GM23248 (cell line): ENCODE data around the gene ZIC5. TPM values are rescaled to one million over a fixed set of nuclear protein-coding genes. Genes with fewer than 3 reads are reported as not detected.
A peak's percentile ranks its signal among the peaks of the same experiment; 100 is the strongest.

Source experiments
- DNase-seq: peaks from one replicate; pipeline ENCODE4 v3.0.0-alpha.2; 2015
- H2AFZ ChIP-seq: fragments of 200-600 bp; sonication (generic); 2 replicates; pipeline ENCODE4 v1.6.1; 2016; ENCODE audit warnings: antibody characterized with exemption
- H3F3A ChIP-seq: fragments of 200-600 bp; sonication (generic); 2 replicates; pipeline ENCODE4 v1.6.1; 2016; ENCODE audit warnings: mild to moderate bottlenecking, antibody characterized with exemption, mixed run types; ENCODE audit not compliant: insufficient read depth
- H3K27ac ChIP-seq: fragments of 200-600 bp; sonication (generic); 2 replicates; pipeline ENCODE4 v1.5.1; 2016; ENCODE audit warnings: mild to moderate bottlenecking
- H3K27me3 ChIP-seq: fragments of 200-600 bp; sonication (generic); replicated peaks from 2 replicates; pipeline ENCODE4 v1.6.1; 2016; ENCODE audit warnings: mild to moderate bottlenecking; ENCODE audit not compliant: insufficient read depth
- H3K36me3 ChIP-seq: fragments of 200-600 bp; sonication (generic); 2 replicates; pipeline ENCODE4 v1.6.1; 2016; ENCODE audit warnings: low read depth, mild to moderate bottlenecking
- H3K4me1 ChIP-seq: fragments of 200-600 bp; sonication (generic); 2 replicates; pipeline ENCODE4 v1.6.1; 2016; ENCODE audit warnings: mild to moderate bottlenecking; ENCODE audit not compliant: insufficient read depth
- H3K4me2 ChIP-seq: fragments of 200-600 bp; sonication (generic); one replicate; pipeline ENCODE4 v1.6.1; 2016; ENCODE audit warnings: mild to moderate bottlenecking; ENCODE audit not compliant: unreplicated experiment
- H3K4me3 ChIP-seq: fragments of 200-600 bp; sonication (generic); 2 replicates; pipeline ENCODE4 v1.5.1; 2016; ENCODE audit warnings: mild to moderate bottlenecking
- H3K79me2 ChIP-seq: fragments of 200-600 bp; sonication (generic); 2 replicates; pipeline ENCODE4 v1.6.1; 2016; ENCODE audit warnings: mild to moderate bottlenecking; ENCODE audit not compliant: insufficient read depth
- H3K9ac ChIP-seq: fragments of 200-600 bp; sonication (generic); 2 replicates; pipeline ENCODE4 v1.6.1; 2016; ENCODE audit warnings: mild to moderate bottlenecking
- H3K9me2 ChIP-seq: fragments of 200-600 bp; sonication (generic); 2 replicates; pipeline ENCODE4 v1.6.1; 2016; ENCODE audit warnings: mixed run types, mild to moderate bottlenecking, moderate library complexity; ENCODE audit not compliant: insufficient read depth
- H3K9me3 ChIP-seq: fragments of 200-600 bp; sonication (generic); one replicate; pipeline ENCODE4 v1.6.1; 2017; ENCODE audit warnings: low read depth
- H4K20me1 ChIP-seq: fragments of 200-600 bp; sonication (generic); 2 replicates; pipeline ENCODE4 v1.6.0; 2016; ENCODE audit not compliant: insufficient read depth
- EZH2 ChIP-seq: fragments of 200-600 bp; sonication (generic); IDR thresholded peaks from 2 replicates; pipeline ENCODE4 v1.6.1; 2018; ENCODE audit warnings: antibody characterized with exemption, mild to moderate bottlenecking; ENCODE audit not compliant: insufficient read depth, poor library complexity, severe bottlenecking
- EZH2phosphoT487 ChIP-seq: fragments of 200-600 bp; sonication (generic); IDR thresholded peaks from 2 replicates; pipeline ENCODE4 v1.6.1; 2018; ENCODE audit warnings: antibody characterized with exemption, moderate library complexity, mild to moderate bottlenecking, low read depth; ENCODE audit not compliant: insufficient read depth
- WGBS, 2 experiments: methylation state at CpG; one replicate each; pipeline ENCODE4 v1.1.6; 2015 to 2017; ENCODE audit warnings: low lambda C conversion rate in 2 of 2, low coverage in 1 of 2; ENCODE audit errors: missing lambda C conversion rate in 2 of 2; 5-methylcytosine and 5-hydroxymethylcytosine counted together
- in situ Hi-C: fragments of 300-500 bp; cut with MboI; formaldehyde crosslinking; loops from 2 replicates; pipeline ENCODE4 v1.15.0; 2020
- polyA plus RNA-seq: library from polyadenylated mRNA; unstranded; fragments of >200 nt; fragmentation: Nextera tagmentation; extraction: Ambion mirVana; gene quantifications from 2 replicates; pipeline ENCODE4 v1.2.1, GENCODE V29; 2016
- total RNA-seq: library from RNA; depleted of rRNA; stranded (reverse); fragments of >200 nt; shearing (Covaris generic); gene quantifications from 2 replicates; pipeline ENCODE4 v1.2.3, GENCODE V29; 2014

The ZIC5 gene
- total and polyA plus RNA-seq, 2 experiments from 2014 or later: not detected

DNA sequence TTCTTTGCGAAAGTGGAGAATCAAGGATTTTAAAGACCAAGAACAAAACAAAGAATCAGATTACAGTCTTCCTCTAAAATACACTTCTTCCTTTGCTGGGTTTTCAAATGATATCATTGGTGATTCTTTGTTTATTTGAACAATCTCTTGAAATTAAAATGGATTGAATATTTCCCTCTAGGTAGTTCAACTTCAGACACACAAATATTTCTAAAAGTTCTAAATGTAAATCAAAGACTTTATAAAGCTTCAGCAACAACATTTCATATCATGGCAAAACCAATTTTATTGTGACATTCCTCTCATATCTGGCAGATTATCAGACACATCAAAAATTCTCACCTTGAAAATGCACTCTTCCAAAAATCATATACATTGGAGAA is 23.1 kb upstream of the ZIC5 start:
- 0 out of 2 replicates have a peak, but pooled peaks cover 9% of the 10 kb centered on the region for H3F3A ChIP-seq
- DNase-seq: no peak
- no peaks in the 10 kb centered on the region for H3K79me2 ChIP-seq
- 75 to 85% methylated on average over 1 of the region's 1 CpG for WGBS, 2 experiments
- in situ Hi-C loops: no loop called here
- H2AFZ ChIP-seq: no peak overlapping the region
- H3K27ac ChIP-seq: no peak overlapping the region
- no peaks in the 10 kb centered on the region for H3K9me3 ChIP-seq
- H3K4me1 ChIP-seq: no peaks in the 10 kb centered on the region
- H4K20me1 ChIP-seq: no peaks in the 10 kb centered on the region
- TF ChIP-seq EZH2phosphoT487 (no peak), EZH2 (no peak)
- H3K27me3 ChIP-seq: peaks cover 93% of the 10 kb centered on the region
- no peak overlapping the region for H3K4me2 ChIP-seq
- H3K4me3 ChIP-seq: no peak overlapping the region
- no peaks in the 10 kb centered on the region for H3K36me3 ChIP-seq
- no peaks in the 10 kb centered on the region for H3K9me2 ChIP-seq
- H3K9ac ChIP-seq: no peak overlapping the region

DNA sequence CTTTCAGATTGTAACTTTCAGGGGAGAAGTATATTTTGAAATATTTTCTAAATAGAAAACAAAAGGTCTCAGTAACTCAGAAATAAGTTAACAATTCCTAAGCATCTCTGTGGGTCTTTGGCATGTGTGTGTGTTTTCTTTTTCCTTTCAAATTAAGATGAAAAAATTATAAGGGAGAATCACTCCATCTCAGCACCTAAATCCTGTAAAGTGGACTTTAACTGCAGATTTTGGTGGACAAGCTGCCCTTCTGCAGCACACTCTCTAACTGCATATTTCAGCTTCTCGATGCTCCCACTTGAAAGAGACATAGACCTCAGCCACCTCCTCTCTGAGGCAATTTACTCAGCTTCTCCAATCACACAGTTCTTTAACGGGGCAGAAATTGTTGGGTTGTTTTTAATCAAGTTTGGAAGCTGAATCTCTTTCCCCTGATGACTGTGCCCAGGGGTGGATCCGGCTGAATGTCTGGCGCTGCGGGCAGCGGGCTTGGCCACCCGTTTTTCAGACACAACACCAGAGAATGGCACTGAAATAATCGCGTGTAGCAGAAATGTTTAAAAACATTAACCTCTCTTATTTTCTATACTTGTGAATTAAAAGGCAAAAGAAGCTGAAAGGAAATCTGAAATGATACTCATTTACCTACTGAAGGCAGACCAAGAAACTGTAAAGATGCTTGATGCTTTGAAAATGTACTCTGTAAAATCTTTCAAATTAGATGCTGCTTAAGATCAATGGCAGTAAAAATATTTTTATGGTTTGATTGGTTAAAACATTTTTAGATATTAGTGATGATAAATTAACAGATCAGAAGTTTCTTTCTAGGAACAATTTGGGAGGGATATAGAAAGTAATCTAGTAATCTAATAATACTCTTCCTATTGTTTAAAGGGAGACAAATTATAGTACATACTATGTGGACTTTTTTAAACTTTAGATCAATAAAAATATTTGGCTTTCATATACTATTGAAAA is 22.4 kb upstream of the ZIC5 start:
- Histone ChIP-seq H3K9me2 (no peaks in the 10 kb centered on the region), H3K4me2 (no peak overlapping the region), H3F3A (0 out of 2 replicates have a peak, but pooled peaks cover 9% of the 10 kb centered on the region), H3K79me2 (no peaks in the 10 kb centered on the region), H2AFZ (no peak overlapping the region), H3K36me3 (no peaks in the 10 kb centered on the region), H3K9ac (no peak overlapping the region), H3K27me3 (peaks cover 94% of the 10 kb centered on the region), H3K27ac (no peak overlapping the region), H3K4me1 (no peaks in the 10 kb centered on the region), H3K9me3 (no peaks in the 10 kb centered on the region), H3K4me3 (no peak overlapping the region), H4K20me1 (no peaks in the 10 kb centered on the region)
- 4 to 6% methylated on average over 9 of the region's 9 CpGs for whole genome bisulfite sequencing, 2 experiments
- TF ChIP-seq EZH2: no peak
- 0 out of 2 replicates have a peak, but pooled peaks have one; percentile 21 for TF ChIP-seq EZH2phosphoT487
- no peak for DNase-seq
- in situ Hi-C loops: no loop called here

DNA sequence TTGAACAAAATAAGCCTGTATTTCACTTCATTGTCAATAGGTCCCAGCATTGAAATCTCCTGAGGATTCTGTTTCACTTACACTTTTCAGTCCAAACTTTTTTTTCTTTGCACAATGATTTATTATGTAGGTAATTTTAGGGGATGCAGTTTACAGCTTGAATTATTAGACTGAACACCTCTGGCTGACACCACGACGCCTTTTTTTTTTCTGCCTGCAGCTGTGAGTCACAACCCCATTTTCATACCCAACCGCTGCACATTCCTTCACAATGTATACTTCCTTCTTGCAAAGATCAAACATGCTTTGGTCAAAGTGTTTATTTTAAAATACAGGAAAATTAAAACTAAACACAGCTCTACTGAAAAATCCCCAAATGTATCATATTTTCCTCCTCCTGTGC is 21.4 kb upstream of the ZIC5 start:
- peak; percentile 47 for DNase-seq
- in situ Hi-C loops: no loop called here
- no peaks in the 10 kb centered on the region for H4K20me1 ChIP-seq
- no peaks in the 10 kb centered on the region for H3K9me2 ChIP-seq
- H3F3A ChIP-seq: 0 out of 2 replicates have a peak, but pooled peaks cover 9% of the 10 kb centered on the region
- WGBS, 2 experiments: 4 to 6% methylated on average over 3 of the region's 3 CpGs
- H3K4me2 ChIP-seq: no peak overlapping the region
- no peak overlapping the region for H2AFZ ChIP-seq
- no peak for TF ChIP-seq EZH2
- TF ChIP-seq EZH2phosphoT487: no peak
- peaks cover 98% of the 10 kb centered on the region for H3K27me3 ChIP-seq
- H3K9me3 ChIP-seq: no peaks in the 10 kb centered on the region
- no peak overlapping the region for H3K9ac ChIP-seq
- H3K36me3 ChIP-seq: no peaks in the 10 kb centered on the region
- H3K4me3 ChIP-seq: no peak overlapping the region
- H3K27ac ChIP-seq: no peak overlapping the region
- no peaks in the 10 kb centered on the region for H3K4me1 ChIP-seq
- H3K79me2 ChIP-seq: no peaks in the 10 kb centered on the region

DNA sequence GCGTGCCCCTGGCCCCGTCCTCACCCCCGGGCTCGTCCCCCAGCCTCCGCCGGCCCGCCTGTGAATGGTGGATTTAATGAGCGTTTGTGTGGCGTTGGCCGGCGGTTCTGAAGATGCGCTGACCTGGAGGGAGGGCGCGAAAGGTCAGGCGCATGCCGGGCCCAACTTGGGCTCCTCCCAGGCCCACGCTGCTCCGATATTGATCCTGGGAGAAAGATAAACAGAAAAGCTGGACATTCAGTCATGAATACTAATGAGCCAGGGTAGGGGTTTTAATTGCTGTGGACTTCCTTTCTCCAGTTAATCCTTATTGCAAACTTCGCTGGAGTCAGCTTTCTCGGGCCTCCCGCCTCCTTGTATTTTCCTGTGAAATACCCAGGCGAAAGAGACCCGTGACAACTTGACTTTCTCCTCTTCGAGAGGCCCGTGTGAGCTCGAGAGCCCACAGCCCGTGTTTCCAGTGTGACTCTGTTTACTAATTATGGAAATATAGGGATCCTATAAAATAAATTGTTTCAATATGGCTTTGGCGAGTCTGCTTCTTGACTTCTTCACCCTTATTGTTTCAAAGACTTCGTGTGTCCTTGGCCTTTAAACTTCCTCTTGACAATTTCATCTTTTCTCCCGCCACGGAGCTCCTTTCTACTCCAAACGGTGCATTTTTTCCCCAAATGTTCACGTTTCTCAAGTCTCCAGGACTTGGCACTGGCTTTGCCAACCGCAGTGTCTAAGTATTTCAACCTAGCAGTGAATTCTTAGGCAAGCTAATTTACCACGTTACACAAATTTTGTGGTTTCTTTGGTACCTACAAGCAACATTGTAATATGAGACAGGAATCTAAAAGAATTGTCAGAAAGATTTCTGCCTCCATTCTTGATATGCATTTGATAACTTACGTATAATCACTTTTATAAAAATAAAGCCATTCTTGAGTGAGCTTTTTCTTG is 20.5 kb upstream of the ZIC5 start:
- Histone ChIP-seq H3K9me3 (no peaks in the 10 kb centered on the region), H3K4me2 (no peak overlapping the region), H4K20me1 (no peaks in the 10 kb centered on the region), H3K4me3 (no peak overlapping the region), H2AFZ (no peak overlapping the region), H3K36me3 (no peaks in the 10 kb centered on the region), H3K9me2 (no peaks in the 10 kb centered on the region), H3K9ac (no peak overlapping the region), H3K27ac (no peak overlapping the region), H3K27me3 (peaks cover 98% of the 10 kb centered on the region), H3F3A (0 out of 2 replicates have a peak, but pooled peaks cover 9% of the 10 kb centered on the region), H3K79me2 (no peaks in the 10 kb centered on the region), H3K4me1 (no peaks in the 10 kb centered on the region)
- no peak for DNase-seq
- 21 to 23% methylated on average over 36 of the region's 36 CpGs for WGBS, 2 experiments
- TF ChIP-seq EZH2phosphoT487: no peak
- peak; percentile 38 for TF ChIP-seq EZH2
- in situ Hi-C loops: no loop called here
